PC-9 (cell line): ENCODE results near the gene RPL39L. TPM values are rescaled to one million over a fixed set of nuclear protein-coding genes. Genes with fewer than 3 reads are reported as not detected.
A peak's percentile ranks its signal among the peaks of the same experiment; 100 is the strongest.

ENCODE experiments used
- BruUV-seq: library from RNA; stranded (reverse); fragments of 400-500 nt; replicated peaks from 2 replicates; lab custom pipeline; 2021; lab: Mats Ljungman, UMichigan
- CTCF ChIA-PET: fragments of 300-600 bp; sonication (Branson Sonifier 250); formaldehyde crosslinking; loops from one replicate; lab custom pipeline; 2022; ENCODE audit warnings: antibody characterized with exemption; lab: Charles Lee
- POLR2A ChIA-PET: fragments of 300-600 bp; sonication (Branson Sonifier 250); formaldehyde crosslinking; loops from one replicate; lab custom pipeline; 2022; ENCODE audit warnings: antibody characterized with exemption; ENCODE audit not compliant: unreplicated experiment; lab: Charles Lee
- DNase-seq, 2 experiments: peaks; one replicate each; pipeline versions ENCODE4 v3.0.0 to v3.0.0-alpha.2; 2015 to 2022; ENCODE audit warnings: mixed read lengths in 1 of 2
- H2AFZ ChIP-seq: fragments of 200-600 bp; sonication (generic); 2 replicates; pipeline ENCODE4 v1.8.1; 2017; ENCODE audit warnings: antibody characterized with exemption
- H3F3A ChIP-seq: fragments of 200-600 bp; sonication (generic); 2 replicates; pipeline ENCODE4 v1.8.1; 2017; ENCODE audit warnings: antibody characterized with exemption, mild to moderate bottlenecking, low read depth; ENCODE audit not compliant: insufficient read depth
- H3K27ac ChIP-seq: fragments of 200-600 bp; sonication (generic); 2 replicates; pipeline ENCODE4 v1.6.1; 2016; ENCODE audit warnings: mixed run types
- H3K27me3 ChIP-seq: fragments of 200-600 bp; sonication (generic); 2 replicates; pipeline ENCODE4 v1.6.1; 2016; ENCODE audit warnings: low read depth, mixed run types; ENCODE audit not compliant: insufficient read depth
- H3K36me3 ChIP-seq: fragments of 200-600 bp; sonication (generic); 2 replicates; pipeline ENCODE4 v1.6.1; 2016; ENCODE audit warnings: low read depth, mixed run types
- H3K4me1 ChIP-seq: fragments of 200-600 bp; sonication (generic); replicated peaks from 2 replicates; pipeline ENCODE4 v1.6.1; 2016; ENCODE audit warnings: mixed run types; ENCODE audit not compliant: insufficient read depth
- H3K4me2 ChIP-seq: fragments of 200-600 bp; sonication (generic); 2 replicates; pipeline ENCODE4 v1.6.1; 2017; ENCODE audit warnings: mixed run types
- H3K4me3 ChIP-seq: fragments of 200-600 bp; sonication (generic); 2 replicates; pipeline ENCODE4 v1.6.1; 2016; ENCODE audit warnings: mixed run types
- H3K79me2 ChIP-seq: fragments of 200-600 bp; sonication (generic); 2 replicates; pipeline ENCODE4 v1.6.1; 2017; ENCODE audit warnings: low read depth, mixed run types
- H3K9me2 ChIP-seq: fragments of 200-600 bp; sonication (generic); 2 replicates; pipeline ENCODE4 v1.8.1; 2017; ENCODE audit warnings: mild to moderate bottlenecking; ENCODE audit not compliant: insufficient read depth
- H3K9me3 ChIP-seq: fragments of 200-600 bp; sonication (generic); 2 replicates; pipeline ENCODE4 v1.8.1; 2016; ENCODE audit warnings: low read depth; ENCODE audit not compliant: insufficient read depth
- H4K20me1 ChIP-seq: fragments of 200-600 bp; sonication (generic); 2 replicates; pipeline ENCODE4 v1.8.1; 2017; ENCODE audit not compliant: insufficient read depth
- CTCF ChIP-seq: fragments of 200-600 bp; sonication (generic); conservative IDR thresholded peaks from 2 replicates; pipeline ENCODE4 v1.6.1; 2017; ENCODE audit warnings: mixed run types, antibody characterized with exemption, mild to moderate bottlenecking, moderate library complexity
- EZH2 ChIP-seq: fragments of 200-600 bp; sonication (generic); IDR thresholded peaks from 2 replicates; pipeline ENCODE4 v1.8.0; 2017; ENCODE audit warnings: antibody characterized with exemption, low read depth
- intact Hi-C: fragments of 100-400 bp; cut with micrococcal nuclease; formaldehyde crosslinking; loops from one replicate; pipeline ENCODE4 v1.10.0; 2022; ENCODE audit not compliant: unreplicated experiment
- total RNA-seq: library from RNA; stranded (reverse); gene quantifications from 2 replicates; pipeline ENCODE4 v1.2.3, GENCODE V29; 2021

RPL39L gene
- total RNA-seq, 1 experiment from 2014 or later, result 81.3 TPM

- POLR2A ChIA-PET, result no interaction called here
- no peaks in the 10 kb centered on the region for H3K36me3 ChIP-seq
- H3K4me3 ChIP-seq, result no peak overlapping the region
- no peaks in the 10 kb centered on the region for H4K20me1 ChIP-seq
- H3K27me3 ChIP-seq, result no peaks in the 10 kb centered on the region
- intact Hi-C loops, result no loop called here
- no TSS peak for BruUV-seq
- H2AFZ ChIP-seq, result no peak overlapping the region
- H3F3A ChIP-seq, result no peaks in the 10 kb centered on the region
- H3K4me2 ChIP-seq, result no peak overlapping the region
- H3K79me2 ChIP-seq, result no peaks in the 10 kb centered on the region
- CTCF ChIA-PET, result no interaction called here
- TF ChIP-seq EZH2, result no peak
- TF ChIP-seq CTCF, result no peak
- H3K9me2 ChIP-seq, result no peaks in the 10 kb centered on the region
- peaks cover 10% of the 10 kb centered on the region; the same call in 1 of the 2 replicates for H3K9me3 ChIP-seq
- no peaks in the 10 kb centered on the region for H3K4me1 ChIP-seq
- DNase-seq, result no peak
- no peak overlapping the region for H3K27ac ChIP-seq
Measured at GRCh38 chr3:187145149-187145895, 6.0 kb upstream of the RPL39L start.

GRCh38 chr3:187139895-187140253 is 578 bp upstream of the RPL39L start:
- Histone ChIP-seq H3K9me2 (no peaks in the 10 kb centered on the region), H3K36me3 (peaks cover 12% of the 10 kb centered on the region; the same call in 1 of the 2 replicates), H3K4me1 (peaks cover 22% of the 10 kb centered on the region), H3K9me3 (peaks cover 4% of the 10 kb centered on the region; the same call in 1 of the 2 replicates), H3K27ac (peak overlapping the region; percentile 57; the same call in 1 of the 2 replicates), H3K79me2 (peaks cover 26% of the 10 kb centered on the region), H2AFZ (peak overlapping the region; percentile 92), H3K4me3 (peak overlapping the region; percentile 73), H3K4me2 (peak overlapping the region; percentile 72), H3K27me3 (no peaks in the 10 kb centered on the region), H3F3A (peaks cover 19% of the 10 kb centered on the region), H4K20me1 (no peaks in the 10 kb centered on the region)
- ChIA-PET POLR2A (interaction anchor here (0.5 to 0.9 kb wide), 9 partner anchors 47 to 1057 kb away, joined by 3 to 11 read pairs (median 5); partner anchors contain the start of genes BCL6, DNAJB11 and RTP4), CTCF (interaction anchor here (0.5 to 2.2 kb wide), 13 partner anchors 25 to 1996 kb away, joined by 3 to 29 read pairs (median 7); no protein-coding TSS in a partner anchor)
- DNase-seq, result no peak
- intact Hi-C loops, result loop anchor here (1.0 to 5.0 kb wide), 7 partner anchors 25 to 313 kb away; no protein-coding TSS in a partner anchor
- TF ChIP-seq CTCF (peak; percentile 42; the same call in 1 of the 2 replicates), EZH2 (no peak)
- BruUV-seq, result TSS peak; percentile 94

- H3K4me1 ChIP-seq, result peaks cover 28% of the 10 kb centered on the region
- H3K36me3 ChIP-seq, result peaks cover 22% of the 10 kb centered on the region; the same call in 1 of the 2 replicates
- H3K27me3 ChIP-seq, result no peaks in the 10 kb centered on the region
- DNase-seq, result peak; percentile 36 to 75
- BruUV-seq, result no TSS peak
- H3F3A ChIP-seq, result peaks cover 19% of the 10 kb centered on the region
- ChIA-PET POLR2A (interaction anchor here (0.6 kb wide), 2 partner anchors 28 to 396 kb away, joined by 5 to 12 read pairs; no protein-coding TSS in a partner anchor), CTCF (interaction anchor here (0.6 to 1.2 kb wide), 3 partner anchors 24 to 181 kb away, joined by 3 to 12 read pairs (median 10); no protein-coding TSS in a partner anchor)
- no peak overlapping the region for H3K4me3 ChIP-seq
- H4K20me1 ChIP-seq, result no peaks in the 10 kb centered on the region
- no peak overlapping the region for H3K27ac ChIP-seq
- intact Hi-C loops, result loop anchor here (5.0 kb wide), 1 partner anchor 180 kb away; no protein-coding TSS in a partner anchor
- H2AFZ ChIP-seq, result no peak overlapping the region
- H3K9me2 ChIP-seq, result no peaks in the 10 kb centered on the region
- TF ChIP-seq CTCF (no peak), EZH2 (no peak)
- peaks cover 40% of the 10 kb centered on the region for H3K79me2 ChIP-seq
- no peak overlapping the region; the same call in 1 of the 2 replicates for H3K4me2 ChIP-seq
- H3K9me3 ChIP-seq, result no peaks in the 10 kb centered on the region
Measured at GRCh38 chr3:187136936-187137335, 2.4 kb downstream of the RPL39L start.
